Smooth muscle cell (in vitro differentiated cells): Measurements from ENCODE around the gene CCSER1. TPM values are rescaled to one million over a fixed set of nuclear protein-coding genes. Genes with fewer than 3 reads are reported as not detected.

Experiments
- DNase-seq: peaks from one replicate; lab custom pipeline; 2025; ENCODE audit not compliant: unreplicated experiment; lab: John Stamatoyannopoulos, UW
- H2AFZ ChIP-seq: fragments of 200-600 bp; sonication (generic); 2 replicates; pipeline ENCODE4 v1.6.0; 2016; ENCODE audit warnings: antibody characterized with exemption, low read depth, mild to moderate bottlenecking
- H3F3A ChIP-seq: fragments of 200-600 bp; sonication (generic); 2 replicates; pipeline ENCODE4 v1.6.0; 2017; ENCODE audit warnings: antibody characterized with exemption, low read depth
- H3K27ac ChIP-seq: fragments of 200-600 bp; sonication (generic); 2 replicates; pipeline ENCODE4 v1.5.1; 2016; ENCODE audit warnings: low read depth, mild to moderate bottlenecking
- H3K27me3 ChIP-seq: fragments of 200-600 bp; sonication (generic); 2 replicates; pipeline ENCODE4 v1.6.1; 2016; ENCODE audit warnings: low read depth, mild to moderate bottlenecking
- H3K36me3 ChIP-seq: fragments of 200-600 bp; sonication (generic); 2 replicates; pipeline ENCODE4 v1.5.1; 2016; ENCODE audit warnings: low read depth
- H3K4me1 ChIP-seq: fragments of 200-600 bp; sonication (generic); 2 replicates; pipeline ENCODE4 v1.5.1; 2016; ENCODE audit warnings: low read depth
- H3K4me2 ChIP-seq: fragments of 200-600 bp; sonication (generic); 2 replicates; pipeline ENCODE4 v1.6.0; 2016; ENCODE audit warnings: mild to moderate bottlenecking
- H3K4me3 ChIP-seq: fragments of 200-600 bp; sonication (generic); 2 replicates; pipeline ENCODE4 v1.5.1; 2016; ENCODE audit warnings: mild to moderate bottlenecking
- H3K79me2 ChIP-seq: fragments of 200-600 bp; sonication (generic); 2 replicates; pipeline ENCODE4 v1.6.0; 2016; ENCODE audit warnings: low read depth, mild to moderate bottlenecking
- H3K9ac ChIP-seq: fragments of 200-600 bp; sonication (generic); 2 replicates; pipeline ENCODE4 v1.6.0; 2016; ENCODE audit warnings: low read depth
- H3K9me3 ChIP-seq: fragments of 200-600 bp; sonication (generic); replicated peaks from 2 replicates; pipeline ENCODE4 v1.5.1; 2016; ENCODE audit warnings: low read depth
- H4K20me1 ChIP-seq: fragments of 200-600 bp; sonication (generic); 2 replicates; pipeline ENCODE4 v1.6.0; 2016; ENCODE audit warnings: low read depth
- CTCF ChIP-seq: fragments of 200-600 bp; sonication (generic); IDR thresholded peaks from 2 replicates; pipeline ENCODE4 v1.5.1; 2017; ENCODE audit warnings: borderline replicate concordance, mild to moderate bottlenecking, antibody characterized with exemption; ENCODE audit not compliant: insufficient read depth, poor library complexity, severe bottlenecking
- WGBS: methylation state at CpG from one replicate; pipeline ENCODE4 v1.1.7; 2016; ENCODE audit warnings: low lambda C conversion rate; 5-methylcytosine and 5-hydroxymethylcytosine counted together
- polyA plus RNA-seq: library from polyadenylated mRNA; unstranded; fragments of >200 nt; fragmentation: Nextera tagmentation; extraction: Ambion mirVana; gene quantifications from 2 replicates; pipeline ENCODE4 v1.2.1, GENCODE V29; 2016
- total RNA-seq: library from RNA; depleted of rRNA; stranded (reverse); fragments of >200 nt; gene quantifications from 2 replicates; pipeline ENCODE4 v1.2.3, GENCODE V29; 2014

The CCSER1 gene
- total and polyA plus RNA-seq, 2 experiments from 2014 or later: 0.76 TPM; not detected in 1

DNA sequence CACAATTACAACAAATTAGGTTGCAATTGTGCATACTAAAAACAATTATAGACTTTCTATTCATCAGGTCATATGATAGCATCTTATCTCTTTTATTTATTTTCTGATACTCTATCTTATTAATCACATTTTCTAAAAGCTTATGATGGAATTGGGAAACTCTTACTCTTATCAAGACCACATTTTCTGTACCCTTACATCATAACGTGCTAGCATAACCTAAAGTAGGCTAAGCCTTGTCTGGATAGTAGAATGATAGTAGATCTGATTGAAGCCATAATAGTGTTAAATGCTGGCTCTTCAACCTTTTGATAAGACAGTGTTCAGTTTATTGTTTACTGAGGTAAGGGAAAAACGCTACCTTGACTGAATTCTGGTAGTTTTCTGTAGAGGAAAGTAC is 294.0 kb downstream of the CCSER1 start:
- no peak for DNase-seq
- Histone ChIP-seq H3K79me2 (no peaks in the 10 kb centered on the region), H3K4me3 (no peak overlapping the region), H2AFZ (no peak overlapping the region), H3K4me2 (no peak overlapping the region), H3K27me3 (no peaks in the 10 kb centered on the region), H3K27ac (no peak overlapping the region), H3F3A (no peaks in the 10 kb centered on the region), H4K20me1 (no peaks in the 10 kb centered on the region), H3K36me3 (no peaks in the 10 kb centered on the region), H3K4me1 (no peaks in the 10 kb centered on the region), H3K9ac (no peak overlapping the region), H3K9me3 (no peaks in the 10 kb centered on the region)
- no peak for TF ChIP-seq CTCF
- WGBS: 77% methylated on average over 2 of the region's 2 CpGs

DNA sequence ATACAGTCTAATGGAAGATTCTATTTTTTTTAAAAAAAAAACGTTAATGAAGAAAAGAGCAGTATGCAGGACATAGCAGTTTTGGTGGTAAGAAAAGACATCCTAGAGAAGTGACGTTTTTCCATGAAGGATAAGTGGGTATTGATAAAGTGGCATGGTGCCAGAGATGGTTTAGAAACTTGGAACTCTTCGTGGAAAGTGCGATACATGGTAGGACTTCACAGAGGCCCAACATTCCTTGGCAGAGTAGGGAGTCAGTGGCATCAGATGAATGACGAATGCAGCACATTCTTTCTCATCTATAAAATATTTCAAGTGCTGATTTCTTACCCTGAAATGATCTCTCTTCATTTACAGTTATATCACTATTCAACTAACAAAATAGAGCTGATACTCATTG is 298.7 kb downstream of the CCSER1 start:
- no peaks in the 10 kb centered on the region for H3K36me3 ChIP-seq
- no peak overlapping the region for H2AFZ ChIP-seq
- no peak overlapping the region for H3K4me2 ChIP-seq
- no peak overlapping the region for H3K4me3 ChIP-seq
- no peak overlapping the region for H3K27ac ChIP-seq
- H3K9me3 ChIP-seq: no peaks in the 10 kb centered on the region
- peaks cover 6% of the 10 kb centered on the region for H3K4me1 ChIP-seq
- no peaks in the 10 kb centered on the region for H4K20me1 ChIP-seq
- no peak for DNase-seq
- no peak for TF ChIP-seq CTCF
- no peaks in the 10 kb centered on the region for H3K27me3 ChIP-seq
- no peaks in the 10 kb centered on the region for H3F3A ChIP-seq
- 89% methylated on average over 5 of the region's 5 CpGs for WGBS
- H3K9ac ChIP-seq: no peak overlapping the region
- H3K79me2 ChIP-seq: no peaks in the 10 kb centered on the region

- no peak overlapping the region for H3K4me3 ChIP-seq
- H3K9ac ChIP-seq: no peak overlapping the region
- no peaks in the 10 kb centered on the region for H3K27me3 ChIP-seq
- H3K4me1 ChIP-seq: no peaks in the 10 kb centered on the region
- no peaks in the 10 kb centered on the region for H4K20me1 ChIP-seq
- H3K36me3 ChIP-seq: no peaks in the 10 kb centered on the region
- H3K9me3 ChIP-seq: no peaks in the 10 kb centered on the region
- no peaks in the 10 kb centered on the region for H3F3A ChIP-seq
- H3K27ac ChIP-seq: no peak overlapping the region
- no peaks in the 10 kb centered on the region for H3K79me2 ChIP-seq
- no peak overlapping the region for H3K4me2 ChIP-seq
- H2AFZ ChIP-seq: no peak overlapping the region
- DNase-seq: no peak
- TF ChIP-seq CTCF: no peak
Observed at GRCh38 chr4:90438522-90438921, 311.3 kb downstream of the CCSER1 start.

DNA sequence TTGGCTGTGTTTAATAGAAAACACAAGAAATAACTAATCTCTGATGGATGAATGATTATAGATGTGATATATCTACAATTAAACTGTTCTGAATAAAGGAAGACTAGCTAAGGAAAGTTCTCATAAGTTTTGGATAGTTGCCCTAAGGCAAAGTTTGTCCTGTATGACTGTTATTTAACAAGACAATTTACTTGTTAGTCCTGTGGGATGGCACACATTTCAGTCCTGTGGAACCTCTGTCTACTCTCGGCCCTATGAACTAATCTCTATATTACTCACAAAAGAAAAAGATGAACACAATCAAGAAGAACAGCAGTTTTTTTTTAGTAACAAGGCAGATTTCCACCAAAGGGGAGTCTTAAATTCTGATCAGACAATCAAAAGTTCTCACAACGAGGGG is 314.6 kb downstream of the CCSER1 start:
- DNase-seq: no peak
- WGBS: 83% methylated on average over 2 of the region's 2 CpGs
- no peak overlapping the region for H3K4me2 ChIP-seq
- H3K9me3 ChIP-seq: no peaks in the 10 kb centered on the region
- no peak overlapping the region for H3K9ac ChIP-seq
- H3K27me3 ChIP-seq: no peaks in the 10 kb centered on the region
- no peaks in the 10 kb centered on the region for H3K36me3 ChIP-seq
- H2AFZ ChIP-seq: no peak overlapping the region
- no peak for TF ChIP-seq CTCF
- no peaks in the 10 kb centered on the region for H3F3A ChIP-seq
- no peak overlapping the region for H3K4me3 ChIP-seq
- no peaks in the 10 kb centered on the region for H4K20me1 ChIP-seq
- no peak overlapping the region for H3K27ac ChIP-seq
- no peaks in the 10 kb centered on the region for H3K79me2 ChIP-seq
- no peaks in the 10 kb centered on the region for H3K4me1 ChIP-seq
